HepG2 (cell line): ENCODE data around the gene JSRP1. TPM values are rescaled to one million over a fixed set of nuclear protein-coding genes. Genes with fewer than 3 reads are reported as not detected.

Source experiments
- ATAC-seq: fragments of 200-7000 bp; cut with Tn5 transposase; 3 replicates; pipeline ENCODE4 v1.9.1; 2020; ENCODE audit warnings: mild to moderate bottlenecking, moderate library complexity
- BruUV-seq: library from RNA; stranded (reverse); fragments of 400-500 nt; replicated peaks from 2 replicates; lab custom pipeline; 2021; lab: Mats Ljungman, UMichigan
- CTCF ChIA-PET: fragments of 300-600 bp; formaldehyde crosslinking; extraction: SDS; loops from one replicate; lab custom pipeline; 2021; ENCODE audit warnings: low total read pairs, inconsistent platforms, low intra/inter-chr PET ratio; lab: Yijun Ruan, JAX
- POLR2A ChIA-PET: fragments of 350-600 bp; sonication (Branson Sonifier 250); formaldehyde crosslinking; loops from one replicate; lab custom pipeline; 2020; ENCODE audit warnings: antibody characterized with exemption, inconsistent platforms; lab: Yijun Ruan, JAX
- DNase-seq: peaks from one replicate; pipeline ENCODE4 v3.0.0-alpha.2; 2015; ENCODE audit warnings: low spot score
- FAIRE-seq: peaks from 3 replicates; lab custom pipeline; 2011; peaks lifted over from hg19 to GRCh38; lab: Jason Lieb, UNC
- H2AFZ ChIP-seq: one replicate; pipeline ENCODE4 v1.6.1; 2011; ENCODE audit warnings: low read length, inconsistent platforms
- H3K27ac ChIP-seq: fragments of 300-600 bp; 3 replicates; pipeline ENCODE4 v1.8.0; 2011; ENCODE audit warnings: mixed run types, mild to moderate bottlenecking, mixed read lengths, low read length, inconsistent platforms; ENCODE audit not compliant: insufficient read depth; ENCODE audit errors: extremely low read length
- H3K27me3 ChIP-seq, 2 experiments: fragments of 200-600 bp in 1 of 2; 2 replicates in 1 of 2; 3 replicates in 1 of 2; pipeline versions ENCODE4 v1.6.0 to v1.8.0; 2011; ENCODE audit warnings: low read length in 2 of 2, mild to moderate bottlenecking in 2 of 2, moderate library complexity in 2 of 2, inconsistent platforms in 1 of 2; ENCODE audit not compliant: insufficient read depth in 2 of 2, control insufficient read depth in 1 of 2
- H3K36me3 ChIP-seq, 2 experiments: fragments of 200-600 bp in 1 of 2; replicated peaks in 1 of 2; 2 replicates in 1 of 2; 3 replicates in 1 of 2; pipeline versions ENCODE4 v1.5.1 to v1.8.0; 2011; ENCODE audit warnings: low read length in 2 of 2, inconsistent platforms in 1 of 2; ENCODE audit not compliant: insufficient read depth in 2 of 2, control insufficient read depth in 1 of 2
- H3K4me1 ChIP-seq: 2 replicates; pipeline ENCODE4 v1.5.1; 2012; ENCODE audit warnings: low read length, inconsistent platforms; ENCODE audit not compliant: insufficient read depth
- H3K4me2 ChIP-seq: 2 replicates; pipeline ENCODE4 v1.6.0; 2011; ENCODE audit warnings: low read depth, low read length, inconsistent platforms
- H3K4me3 ChIP-seq, 3 experiments: fragments of 200-600 bp in 1 of 3; sonication (generic), shearing (Covaris generic) in 1 of 3; replicated peaks in 1 of 3; 2 replicates each; pipeline ENCODE4 v1.5.1; 2011 to 2016; ENCODE audit warnings: low read length in 3 of 3, inconsistent platforms in 2 of 3, low read depth in 2 of 3, mild to moderate bottlenecking in 2 of 3, control low read depth in 1 of 3, mixed read lengths in 1 of 3; ENCODE audit not compliant: insufficient read depth in 1 of 3
- H3K79me2 ChIP-seq: one replicate; pipeline ENCODE4 v1.6.1; 2011; ENCODE audit warnings: low read length, inconsistent platforms; ENCODE audit not compliant: insufficient read depth
- H3K9ac ChIP-seq: 2 replicates; pipeline ENCODE4 v1.6.0; 2011; ENCODE audit warnings: mild to moderate bottlenecking, low read depth, low read length, inconsistent platforms; ENCODE audit not compliant: insufficient read depth
- H3K9me3 ChIP-seq: 2 replicates; pipeline ENCODE4 v1.5.1; 2012; ENCODE audit warnings: mild to moderate bottlenecking, low read length
- H4K20me1 ChIP-seq: 2 replicates; pipeline ENCODE4 v1.6.0; 2011; ENCODE audit warnings: inconsistent platforms, mild to moderate bottlenecking, low read length, moderate library complexity; ENCODE audit not compliant: insufficient read depth
- AGO2 ChIP-seq: fragments of 200-400 bp; formaldehyde crosslinking; optimal IDR thresholded peaks from 2 replicates; pipeline ENCODE3; 2017; ENCODE audit warnings: mild to moderate bottlenecking, low read depth, low read length, moderate library complexity
- ELF1 ChIP-seq: sonication (generic); formaldehyde crosslinking; IDR thresholded peaks from 2 replicates; pipeline ENCODE4 v1.4.0; 2020; ENCODE audit warnings: missing genetic modification reagents
- HCFC1 ChIP-seq: fragments of 150-350 bp; IDR thresholded peaks from 2 replicates; pipeline ENCODE4 v1.6.1; 2014; ENCODE audit warnings: low read depth, low read length
- HOXA3 ChIP-seq: sonication (generic); formaldehyde crosslinking; IDR thresholded peaks from 2 replicates; pipeline ENCODE4 v1.5.0; 2020; ENCODE audit warnings: missing genetic modification reagents
- ZC3H13 ChIP-seq: sonication (generic); formaldehyde crosslinking; IDR thresholded peaks from 2 replicates; pipeline ENCODE4 v1.8.1; 2023; ENCODE audit warnings: mild to moderate bottlenecking, missing genetic modification reagents, moderate library complexity
- ZMYM4 ChIP-seq: sonication (generic); formaldehyde crosslinking; IDR thresholded peaks from 2 replicates; pipeline ENCODE4 v1.8.1; 2023; ENCODE audit warnings: mild to moderate bottlenecking, missing genetic modification reagents
- ZNF383 ChIP-seq: sonication (generic); formaldehyde crosslinking; IDR thresholded peaks from 2 replicates; pipeline ENCODE4 v1.4.0; 2020; ENCODE audit warnings: missing genetic modification reagents, mild to moderate bottlenecking, borderline replicate concordance
- ZNF460 ChIP-seq: sonication (generic); formaldehyde crosslinking; IDR thresholded peaks from 2 replicates; pipeline ENCODE4 v1.5.1; 2020; ENCODE audit warnings: missing genetic modification reagents, mild to moderate bottlenecking, borderline replicate concordance
- ZSCAN12 ChIP-seq: sonication (generic); formaldehyde crosslinking; IDR thresholded peaks from 2 replicates; pipeline ENCODE4 v1.9.0; 2021; ENCODE audit warnings: mild to moderate bottlenecking, missing genetic modification reagents
- ZSCAN25 ChIP-seq: sonication (generic); formaldehyde crosslinking; IDR thresholded peaks from 2 replicates; pipeline ENCODE4 v1.8.0; 2022; ENCODE audit warnings: mild to moderate bottlenecking, missing genetic modification reagents
- WGBS: methylation state at CpG from one replicate; pipeline ENCODE4 v1.1.6; 2017; ENCODE audit warnings: low lambda C conversion rate; 5-methylcytosine and 5-hydroxymethylcytosine counted together
- in situ Hi-C: cut with HindIII; loops from 2 replicates; pipeline ENCODE4 v1.10.0; 2017; ENCODE audit warnings: low pct_unique_long_range_greater_than_20kb; ENCODE audit not compliant: extremely low pct_ligation_motif_present
- intact Hi-C: fragments of 100-400 bp; cut with micrococcal nuclease; formaldehyde crosslinking; loops from one replicate; pipeline ENCODE4 v1.10.0; 2022; ENCODE audit not compliant: unreplicated experiment
- polyA plus RNA-seq, 8 experiments: library from polyadenylated mRNA; depleted of rRNA in 3 of 8; stranded (reverse) in 7 of 8; unstranded in 1 of 8; fragments of >200 nt; fragmentation: Illumina TruSeq in 4 of 8; extraction: Trizol in 4 of 8; gene quantifications; 2 replicates each; pipeline versions ENCODE4 v1.2.1 to v1.2.3, GENCODE V29; 2011 to 2016; ENCODE audit warnings: low read depth in 4 of 8, missing spikeins in 1 of 8, mixed read lengths in 1 of 8; ENCODE audit not compliant: insufficient read depth in 1 of 8
- total RNA-seq, 5 experiments: library from RNA; depleted of rRNA; stranded (reverse); fragments of >200 nt; fragmentation: Illumina TruSeq; extraction: Trizol; gene quantifications; 2 replicates each; pipeline ENCODE4 v1.2.3, GENCODE V29; 2016; ENCODE audit warnings: low read depth in 1 of 5
- TF ChIP-seq, protein P1 (sequence below): sonication (generic); formaldehyde crosslinking; conservative IDR thresholded peaks from 2 replicates; pipeline ENCODE4 v1.5.0; 2020; ENCODE audit warnings: missing genetic modification reagents
- TF ChIP-seq, protein P2 (sequence below): sonication (generic); formaldehyde crosslinking; IDR thresholded peaks from 2 replicates; pipeline ENCODE4 v1.5.0; 2020; ENCODE audit warnings: missing genetic modification reagents, mild to moderate bottlenecking, borderline replicate concordance

Gene JSRP1
- total and polyA plus RNA-seq, 2 of the 13 experiments (the other 11 are each of a cell fraction or from before 2014, with no cell fraction given) = 0.16 to 0.38 TPM

DNA sequence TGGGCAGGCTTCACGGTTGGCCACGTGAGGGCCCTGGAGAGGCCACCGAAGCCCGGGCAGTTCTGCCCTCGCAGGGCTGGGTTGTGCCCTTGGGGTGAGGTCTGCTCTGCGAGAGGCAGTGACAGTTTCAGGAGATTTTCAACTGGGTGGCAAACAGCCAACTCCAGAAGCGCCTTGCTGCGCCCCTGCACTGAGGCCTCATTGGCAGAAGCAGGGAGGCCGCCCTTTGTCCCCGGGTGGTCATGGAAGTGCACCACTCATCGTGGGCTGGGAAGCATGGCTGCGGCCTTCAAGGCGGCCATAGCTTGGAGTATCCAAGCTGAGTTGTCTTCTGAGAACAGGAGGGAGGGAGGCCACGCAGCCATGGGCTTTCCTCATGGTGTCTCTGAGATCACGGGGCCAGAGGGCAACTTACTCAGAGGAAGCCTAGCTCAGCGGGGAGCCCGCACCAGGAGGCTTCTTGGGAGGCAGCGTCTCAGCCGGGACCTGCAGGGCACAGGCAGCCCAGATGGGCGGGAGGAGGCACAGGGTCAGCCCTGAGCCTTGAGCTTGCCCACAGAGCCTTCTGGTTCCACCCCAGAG is 34.9 kb downstream of the JSRP1 start:
- no TSS peak for BruUV-seq
- Histone ChIP-seq H3K27me3 (no peaks in the 10 kb centered on the region), H3K4me3 (no peak overlapping the region), H3K9ac (no peak overlapping the region), H3K9me3 (no peaks in the 10 kb centered on the region), H2AFZ (no peak overlapping the region), H3K4me1 (no peaks in the 10 kb centered on the region), H3K4me2 (no peak overlapping the region), H3K36me3 (peaks cover 27 to 69% of the 10 kb centered on the region in 2 experiments; a peak in 4 of 5 replicates), H3K79me2 (no peaks in the 10 kb centered on the region), H3K27ac (no peak overlapping the region), H4K20me1 (no peaks in the 10 kb centered on the region)
- DNase-seq (no peak), ATAC-seq (no peak; the same call in 2 of the 3 replicates), FAIRE-seq (no peak)
- intact Hi-C loops = no loop called here
- 96% methylated on average over 12 of the region's 20 CpGs for WGBS
- ChIA-PET POLR2A (interaction anchor here (1.0 to 1.3 kb wide), 2 partner anchors 9 to 48 kb away, joined by 3 read pairs; no protein-coding TSS in a partner anchor), CTCF (no interaction called here)
- TF ChIP-seq ZMYM4 (CRISPR knock-in tag) = no peak
- TF ChIP-seq ZSCAN25 (CRISPR knock-in tag) = 0 out of 2 replicates have a peak, but pooled peaks have one; percentile 33
- TF ChIP-seq AGO2 = peak; percentile 1
- TF ChIP-seq HOXA3 (CRISPR knock-in tag) = 0 out of 2 replicates have a peak, but pooled peaks have one; percentile 21
- no peak for TF ChIP-seq ZC3H13
- TF ChIP-seq, protein P1, sequence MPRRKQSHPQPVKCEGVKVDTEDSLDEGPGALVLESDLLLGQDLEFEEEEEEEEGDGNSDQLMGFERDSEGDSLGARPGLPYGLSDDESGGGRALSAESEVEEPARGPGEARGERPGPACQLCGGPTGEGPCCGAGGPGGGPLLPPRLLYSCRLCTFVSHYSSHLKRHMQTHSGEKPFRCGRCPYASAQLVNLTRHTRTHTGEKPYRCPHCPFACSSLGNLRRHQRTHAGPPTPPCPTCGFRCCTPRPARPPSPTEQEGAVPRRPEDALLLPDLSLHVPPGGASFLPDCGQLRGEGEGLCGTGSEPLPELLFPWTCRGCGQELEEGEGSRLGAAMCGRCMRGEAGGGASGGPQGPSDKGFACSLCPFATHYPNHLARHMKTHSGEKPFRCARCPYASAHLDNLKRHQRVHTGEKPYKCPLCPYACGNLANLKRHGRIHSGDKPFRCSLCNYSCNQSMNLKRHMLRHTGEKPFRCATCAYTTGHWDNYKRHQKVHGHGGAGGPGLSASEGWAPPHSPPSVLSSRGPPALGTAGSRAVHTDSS (CRISPR knock-in tag) = no peak
- no peak for TF ChIP-seq ZNF460 (CRISPR knock-in tag)
- TF ChIP-seq, protein P2, sequence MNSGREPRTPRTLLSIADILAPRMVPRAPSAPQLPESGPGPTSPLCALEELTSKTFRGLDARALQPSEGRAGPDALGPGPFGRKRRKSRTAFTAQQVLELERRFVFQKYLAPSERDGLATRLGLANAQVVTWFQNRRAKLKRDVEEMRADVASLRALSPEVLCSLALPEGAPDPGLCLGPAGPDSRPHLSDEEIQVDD (CRISPR knock-in tag) = no peak
- no peak for TF ChIP-seq HCFC1
- no peak for TF ChIP-seq ZNF383 (CRISPR knock-in tag)
- no peak for TF ChIP-seq ZSCAN12 (CRISPR knock-in tag)
- TF ChIP-seq ELF1 = no peak
- in situ Hi-C loops = no loop called here
